ENCODE results near the gene NEMP1.

DNA sequence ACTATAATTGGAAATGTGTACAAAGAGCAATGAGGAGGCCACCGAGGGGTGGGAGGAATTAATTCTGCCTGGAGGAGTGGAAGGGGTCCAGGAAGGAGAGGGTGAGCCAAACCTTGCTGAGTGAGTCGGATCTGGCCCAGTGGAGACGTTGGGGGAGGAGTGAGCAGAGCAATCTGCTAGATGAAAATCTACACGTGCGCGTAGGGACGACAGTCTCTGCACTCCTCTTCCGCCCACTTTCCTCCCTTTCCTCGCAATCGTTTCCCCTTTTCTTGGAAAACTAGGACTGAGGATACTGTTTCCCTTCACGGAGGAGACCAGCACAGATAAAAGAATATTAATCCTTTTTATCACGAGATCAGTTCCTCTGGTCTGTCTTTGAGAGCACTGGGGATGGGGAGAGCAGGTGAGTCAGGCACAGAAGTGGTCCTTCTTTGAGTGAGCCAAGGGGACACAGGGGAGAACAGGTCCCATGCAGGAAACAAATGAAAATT, 7.5 kb upstream of the NEMP1 start:
- TF ChIP-seq POLR2A (IDR thresholded peaks at IDR 0.05) (no peak), CTCF (IDR thresholded peaks at IDR 0.05) (no peak)
